PC-9 (cell line): Measurements from ENCODE around the gene SLC38A1.
"Not testable (repeated sequence)": the region's sequence is repeated elsewhere in the genome, so short reads cannot be mapped to it uniquely, and the experiment has no call there.

Experiments used
- EZH2 ChIP-seq: fragments of 200-600 bp; sonication (generic); IDR thresholded peaks from 2 replicates; pipeline ENCODE4 v1.8.0; 2017; ENCODE audit warnings: antibody characterized with exemption, low read depth
- TF ChIP-seq, protein P1 (sequence below): fragments of 200-600 bp; sonication (generic); conservative IDR thresholded peaks from 2 replicates; pipeline ENCODE4 v1.6.1; 2017; ENCODE audit warnings: mixed run types, antibody characterized with exemption, mild to moderate bottlenecking, moderate library complexity

- TF ChIP-seq, protein P1, sequence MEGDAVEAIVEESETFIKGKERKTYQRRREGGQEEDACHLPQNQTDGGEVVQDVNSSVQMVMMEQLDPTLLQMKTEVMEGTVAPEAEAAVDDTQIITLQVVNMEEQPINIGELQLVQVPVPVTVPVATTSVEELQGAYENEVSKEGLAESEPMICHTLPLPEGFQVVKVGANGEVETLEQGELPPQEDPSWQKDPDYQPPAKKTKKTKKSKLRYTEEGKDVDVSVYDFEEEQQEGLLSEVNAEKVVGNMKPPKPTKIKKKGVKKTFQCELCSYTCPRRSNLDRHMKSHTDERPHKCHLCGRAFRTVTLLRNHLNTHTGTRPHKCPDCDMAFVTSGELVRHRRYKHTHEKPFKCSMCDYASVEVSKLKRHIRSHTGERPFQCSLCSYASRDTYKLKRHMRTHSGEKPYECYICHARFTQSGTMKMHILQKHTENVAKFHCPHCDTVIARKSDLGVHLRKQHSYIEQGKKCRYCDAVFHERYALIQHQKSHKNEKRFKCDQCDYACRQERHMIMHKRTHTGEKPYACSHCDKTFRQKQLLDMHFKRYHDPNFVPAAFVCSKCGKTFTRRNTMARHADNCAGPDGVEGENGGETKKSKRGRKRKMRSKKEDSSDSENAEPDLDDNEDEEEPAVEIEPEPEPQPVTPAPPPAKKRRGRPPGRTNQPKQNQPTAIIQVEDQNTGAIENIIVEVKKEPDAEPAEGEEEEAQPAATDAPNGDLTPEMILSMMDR, result not testable (repeated sequence)
- not testable (repeated sequence) for TF ChIP-seq EZH2
Measured at GRCh38 chr12:46291953-46292352, 23.1 kb upstream of the SLC38A1 start.
